Prostate gland (tissue), 2 donors: ENCODE data around the gene MTPN.

Source experiments
- CTCF ChIP-seq, 4 experiments: fragments of 200-600 bp in 2 of 4; fragments of 450-650 bp in 2 of 4; sonication (generic) in 2 of 4; IDR thresholded peaks; 1 replicate in 3 of 4; 2 replicates in 1 of 4; pipeline ENCODE4 v1.5.1; 2016 to 2019; ENCODE audit warnings: antibody characterized with exemption in 4 of 4, mild to moderate bottlenecking in 2 of 4, moderate library complexity in 2 of 4
- POLR2A ChIP-seq: fragments of 450-650 bp; IDR thresholded peaks from one replicate; pipeline ENCODE4 v1.6.1; 2016; ENCODE audit warnings: antibody characterized with exemption, mild to moderate bottlenecking
- POLR2AphosphoS5 ChIP-seq: sonication (generic); formaldehyde crosslinking; IDR thresholded peaks from one replicate; pipeline ENCODE4 v1.6.1; 2017; ENCODE audit warnings: antibody characterized with exemption

- TF ChIP-seq POLR2A (no peak), POLR2AphosphoS5 (no peak), CTCF (IDR thresholded peaks at IDR 0.05) (no peak)
Observed at GRCh38 chr7:136002802-136003201, 25.6 kb upstream of the MTPN start.
